Spleen (tissue), 7 donors: ENCODE results near the gene UBXN1.

Experiments used
- CTCF ChIP-seq, 11 experiments: fragments of 200-600 bp in 7 of 11; fragments of 450-650 bp in 4 of 11; sonication (generic) in 4 of 11; IDR thresholded peaks in 8 of 11; conservative IDR thresholded peaks in 3 of 11; 1 replicate in 7 of 11; 2 replicates in 4 of 11; pipeline versions ENCODE4 v1.4.0 to v1.8.0; 2016 to 2021; ENCODE audit warnings: antibody characterized with exemption in 11 of 11, inconsistent platforms in 4 of 11, mild to moderate bottlenecking in 1 of 11
- POLR2A ChIP-seq, 3 donors: fragments of 450-650 bp; IDR thresholded peaks; one replicate each; pipeline ENCODE4 v1.5.1; 2017; ENCODE audit warnings: antibody characterized with exemption in 3 of 3, mild to moderate bottlenecking in 1 of 3
- POLR2AphosphoS5 ChIP-seq, 3 donors: sonication (generic); formaldehyde crosslinking; IDR thresholded peaks; one replicate each; pipeline ENCODE4 v1.5.1; 2017; ENCODE audit warnings: antibody characterized with exemption in 3 of 3
- donor health status: DM: no; HTN: no; CAD: no; lungs with moderate emphysema.
- donor health status: DM: no; HTN: no; CAD: no.
- donor health status: DM: no; HTN: no; CAD: no.

GRCh38 chr11:62708392-62708791 lies 29.5 kb upstream of the UBXN1 start:
- TF ChIP-seq CTCF (IDR thresholded peaks at IDR 0.05 in 8 of 11, conservative IDR thresholded peaks at IDR 0.05 in 3 of 11) (no peak), POLR2A (IDR thresholded peaks at IDR 0.05) (no peak), POLR2AphosphoS5 (IDR thresholded peaks at IDR 0.05) (no peak)
